ENCODE data around the gene UBR2. TPM values are rescaled to one million over a fixed set of nuclear protein-coding genes. Genes with fewer than 3 reads are reported as not detected.

The UBR2 gene
- total and polyA plus RNA-seq, 9 donors, result 13.5 to 22.6 (median 15.3) TPM

DNA sequence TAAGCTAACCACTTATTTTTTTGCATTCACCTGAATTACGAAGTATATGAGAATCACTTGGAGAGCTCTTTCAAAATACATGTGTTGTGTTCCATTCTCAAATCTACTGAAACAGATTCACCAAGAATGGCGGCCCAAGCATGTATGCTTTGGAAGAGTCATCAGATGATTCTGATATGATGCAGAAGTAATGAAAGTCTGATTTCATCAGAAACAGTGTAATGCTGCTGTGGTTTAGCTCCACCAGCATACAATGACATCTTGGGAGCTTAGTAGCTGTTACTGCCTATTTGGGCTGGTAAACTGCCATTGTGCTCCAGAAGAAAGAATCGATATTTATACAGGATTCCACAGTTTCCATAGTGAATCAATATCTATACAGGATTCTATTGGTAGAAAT, 52.9 kb downstream of the UBR2 start:
- Histone ChIP-seq H3K9me3 (replicated peaks; ENCODE audit: control insufficient read depth, low read depth, low read length) (no peaks in the 10 kb centered on the region), H3K27me3 (ENCODE audit: control insufficient read depth, insufficient read depth, low read length) (no peaks in the 10 kb centered on the region), H3K36me3 (ENCODE audit: control insufficient read depth, insufficient read depth, low read length) (peaks cover 30% of the 10 kb centered on the region), H3K4me1 (ENCODE audit: control insufficient read depth, insufficient read depth, low read length) (no peaks in the 10 kb centered on the region), H3K4me3 (ENCODE audit: low read length) (no peak overlapping the region), H3K27ac (ENCODE audit: low read length) (no peak overlapping the region)
- WGBS (ENCODE audit: insufficient coverage), result no CpG with 5 or more reads among the region's 3 CpGs
- DNase-seq, result no peak

DNA sequence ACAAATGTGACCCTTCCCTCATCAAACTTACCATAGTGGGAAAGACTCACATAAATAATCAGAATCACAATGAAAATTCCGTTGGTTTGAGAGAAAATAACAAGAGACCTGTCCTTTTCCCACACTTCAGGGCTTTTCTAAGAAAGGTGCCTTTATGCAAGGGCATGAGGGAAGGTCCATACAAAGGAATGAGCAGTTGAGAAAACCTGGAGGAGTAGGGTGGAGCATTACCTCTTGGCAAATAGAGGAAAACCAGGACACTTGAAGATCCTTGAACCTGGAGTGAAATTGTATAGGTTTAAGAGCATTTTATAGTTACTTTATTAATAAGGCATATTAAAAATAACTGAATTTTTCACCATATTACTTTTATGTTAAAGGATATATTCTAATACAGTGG, 54.3 kb downstream of the UBR2 start:
- Histone ChIP-seq H3K27me3 (ENCODE audit: control insufficient read depth, insufficient read depth, low read length) (no peaks in the 10 kb centered on the region), H3K4me1 (ENCODE audit: control insufficient read depth, insufficient read depth, low read length) (no peaks in the 10 kb centered on the region), H3K36me3 (ENCODE audit: control insufficient read depth, insufficient read depth, low read length) (peaks cover 34% of the 10 kb centered on the region), H3K4me3 (ENCODE audit: low read length) (no peak overlapping the region), H3K27ac (ENCODE audit: low read length) (no peak overlapping the region), H3K9me3 (replicated peaks; ENCODE audit: control insufficient read depth, low read depth, low read length) (no peaks in the 10 kb centered on the region)
- no peak for DNase-seq
- WGBS (ENCODE audit: insufficient coverage), result no CpG with 5 or more reads among the region's 1 CpG

DNA sequence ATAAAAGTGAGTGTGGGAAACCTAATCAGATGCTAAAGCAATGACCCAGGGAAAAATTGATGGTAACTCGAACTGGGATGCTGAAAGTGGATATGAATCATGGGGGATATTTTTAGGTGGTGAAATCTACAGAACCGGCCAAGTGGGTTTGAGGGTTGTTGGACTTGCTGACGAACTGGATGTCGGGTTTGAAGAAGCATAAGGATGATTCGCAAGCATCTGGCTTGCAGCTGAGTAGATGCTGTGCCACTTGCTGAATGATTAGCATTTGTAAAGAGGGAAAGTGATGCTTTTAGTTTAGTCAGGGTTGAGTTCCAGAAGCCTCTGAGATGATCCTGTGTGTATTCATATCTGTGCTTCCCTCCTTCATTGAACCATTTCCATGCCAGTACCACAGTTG, 54.9 kb downstream of the UBR2 start:
- H3K27me3 ChIP-seq (ENCODE audit: control insufficient read depth, insufficient read depth, low read length), result no peaks in the 10 kb centered on the region
- 72% methylated on average over 5 of the region's 5 CpGs for WGBS (ENCODE audit: insufficient coverage)
- peaks cover 36% of the 10 kb centered on the region for H3K36me3 ChIP-seq (ENCODE audit: control insufficient read depth, insufficient read depth, low read length)
- no peak overlapping the region for H3K27ac ChIP-seq (ENCODE audit: low read length)
- H3K4me1 ChIP-seq (ENCODE audit: control insufficient read depth, insufficient read depth, low read length), result no peaks in the 10 kb centered on the region
- H3K4me3 ChIP-seq (ENCODE audit: low read length), result no peak overlapping the region
- DNase-seq, result no peak
- no peaks in the 10 kb centered on the region for H3K9me3 ChIP-seq (replicated peaks; ENCODE audit: control insufficient read depth, low read depth, low read length)

DNA sequence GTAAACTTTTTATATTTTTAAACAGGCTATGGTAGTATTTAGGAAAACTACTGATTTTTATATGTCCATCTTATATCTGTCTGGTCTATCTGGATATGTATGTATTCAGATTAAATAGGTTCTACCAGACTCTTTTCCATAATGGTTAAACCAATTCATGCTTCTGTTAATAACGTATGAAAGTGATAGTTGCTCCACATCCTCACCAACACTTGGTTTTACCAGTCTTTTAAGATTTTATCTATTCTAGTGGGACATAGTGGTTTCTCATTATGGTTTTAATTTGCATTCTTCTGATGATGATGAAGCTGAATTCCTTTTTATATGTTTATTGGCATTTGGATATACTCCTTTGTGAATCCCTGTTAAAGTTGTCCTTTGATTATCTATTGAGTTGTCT, 56.1 kb downstream of the UBR2 start:
- H3K9me3 ChIP-seq (replicated peaks; ENCODE audit: control insufficient read depth, low read depth, low read length), result no peaks in the 10 kb centered on the region
- H3K27ac ChIP-seq (ENCODE audit: low read length), result no peak overlapping the region
- H3K27me3 ChIP-seq (ENCODE audit: control insufficient read depth, insufficient read depth, low read length), result no peaks in the 10 kb centered on the region
- H3K4me3 ChIP-seq (ENCODE audit: low read length), result no peak overlapping the region
- no CpG with 5 or more reads among the region's 1 CpG for WGBS (ENCODE audit: insufficient coverage)
- DNase-seq, result no peak
- H3K36me3 ChIP-seq (ENCODE audit: control insufficient read depth, insufficient read depth, low read length), result peaks cover 39% of the 10 kb centered on the region
- no peaks in the 10 kb centered on the region for H3K4me1 ChIP-seq (ENCODE audit: control insufficient read depth, insufficient read depth, low read length)

DNA sequence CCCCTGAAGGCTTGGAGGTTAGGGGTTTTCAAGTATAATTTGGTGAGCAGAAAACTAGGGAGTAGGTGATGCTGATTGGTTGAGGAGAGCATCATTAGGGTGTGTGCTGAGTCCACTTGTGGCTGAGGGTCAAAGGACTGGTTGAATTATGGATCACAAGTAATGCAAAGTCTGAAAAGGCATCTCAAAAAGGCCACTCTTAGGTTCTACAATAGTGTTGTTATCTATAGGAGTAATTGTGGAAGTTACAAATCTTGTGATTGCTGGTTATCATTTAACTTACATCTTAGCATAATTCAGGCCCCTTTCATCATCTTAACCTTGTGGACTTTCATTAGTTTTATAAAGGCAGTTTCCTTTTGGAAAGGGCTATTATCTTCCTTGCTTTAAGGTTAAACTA, 60.8 kb downstream of the UBR2 start:
- Histone ChIP-seq H3K4me3 (ENCODE audit: low read length) (no peak overlapping the region), H3K27me3 (ENCODE audit: control insufficient read depth, insufficient read depth, low read length) (no peaks in the 10 kb centered on the region), H3K27ac (ENCODE audit: low read length) (no peak overlapping the region), H3K4me1 (ENCODE audit: control insufficient read depth, insufficient read depth, low read length) (no peaks in the 10 kb centered on the region), H3K36me3 (ENCODE audit: control insufficient read depth, insufficient read depth, low read length) (peaks cover 34% of the 10 kb centered on the region), H3K9me3 (replicated peaks; ENCODE audit: control insufficient read depth, low read depth, low read length) (no peaks in the 10 kb centered on the region)
- no peak for DNase-seq

DNA sequence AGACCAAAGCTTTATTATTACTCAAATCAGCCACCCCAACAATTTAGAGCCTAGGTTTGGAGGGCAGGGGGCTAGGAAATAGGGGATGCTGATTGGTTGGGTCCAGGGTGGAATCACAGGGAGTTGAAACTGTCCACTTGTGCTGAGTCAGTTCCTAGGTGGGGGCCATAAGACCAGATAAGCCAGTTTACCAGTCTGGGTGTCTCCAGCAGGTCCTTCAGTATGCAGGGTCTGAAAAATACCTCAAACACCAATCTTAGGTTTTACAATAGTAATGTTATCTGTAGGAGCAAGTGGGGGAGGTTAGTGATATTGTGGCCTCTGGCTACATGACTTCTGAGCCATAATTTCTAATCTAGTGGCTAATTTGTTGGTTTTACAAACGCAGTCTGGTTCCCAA, 63.2 kb downstream of the UBR2 start:
- no peaks in the 10 kb centered on the region for H3K9me3 ChIP-seq (replicated peaks; ENCODE audit: control insufficient read depth, low read depth, low read length)
- H3K4me3 ChIP-seq (ENCODE audit: low read length), result no peak overlapping the region
- no peak overlapping the region for H3K27ac ChIP-seq (ENCODE audit: low read length)
- H3K36me3 ChIP-seq (ENCODE audit: control insufficient read depth, insufficient read depth, low read length), result peaks cover 34% of the 10 kb centered on the region
- H3K4me1 ChIP-seq (ENCODE audit: control insufficient read depth, insufficient read depth, low read length), result no peaks in the 10 kb centered on the region
- no peak for DNase-seq
- WGBS (ENCODE audit: insufficient coverage), result no CpG with 5 or more reads among the region's 1 CpG
- H3K27me3 ChIP-seq (ENCODE audit: control insufficient read depth, insufficient read depth, low read length), result no peaks in the 10 kb centered on the region

DNA sequence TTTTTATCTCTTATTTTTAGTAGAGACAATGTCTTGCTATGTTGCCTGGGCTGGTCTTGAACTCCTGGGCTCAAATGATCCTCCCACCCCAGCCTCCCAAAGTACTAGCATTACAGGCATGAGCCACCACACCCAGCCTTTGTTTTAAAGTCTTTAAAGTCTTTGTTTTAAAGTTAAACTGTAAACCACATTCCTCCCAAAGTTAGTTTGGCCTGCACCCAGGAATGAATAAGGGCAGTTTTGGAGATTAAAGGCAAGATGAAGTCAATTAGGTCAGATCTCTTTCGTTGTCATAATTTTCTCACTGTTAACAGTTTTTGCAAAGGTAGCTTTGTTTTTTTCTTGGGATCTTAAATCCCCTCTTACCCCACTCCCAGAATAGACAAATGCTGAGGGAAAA, 63.8 kb downstream of the UBR2 start:
- no peaks in the 10 kb centered on the region for H3K27me3 ChIP-seq (ENCODE audit: control insufficient read depth, insufficient read depth, low read length)
- no peak overlapping the region for H3K4me3 ChIP-seq (ENCODE audit: low read length)
- H3K9me3 ChIP-seq (replicated peaks; ENCODE audit: control insufficient read depth, low read depth, low read length), result no peaks in the 10 kb centered on the region
- WGBS (ENCODE audit: insufficient coverage), result no CpG with 5 or more reads among the region's 1 CpG
- no peak overlapping the region for H3K27ac ChIP-seq (ENCODE audit: low read length)
- DNase-seq, result no peak
- H3K36me3 ChIP-seq (ENCODE audit: control insufficient read depth, insufficient read depth, low read length), result peaks cover 30% of the 10 kb centered on the region
- no peaks in the 10 kb centered on the region for H3K4me1 ChIP-seq (ENCODE audit: control insufficient read depth, insufficient read depth, low read length)

DNA sequence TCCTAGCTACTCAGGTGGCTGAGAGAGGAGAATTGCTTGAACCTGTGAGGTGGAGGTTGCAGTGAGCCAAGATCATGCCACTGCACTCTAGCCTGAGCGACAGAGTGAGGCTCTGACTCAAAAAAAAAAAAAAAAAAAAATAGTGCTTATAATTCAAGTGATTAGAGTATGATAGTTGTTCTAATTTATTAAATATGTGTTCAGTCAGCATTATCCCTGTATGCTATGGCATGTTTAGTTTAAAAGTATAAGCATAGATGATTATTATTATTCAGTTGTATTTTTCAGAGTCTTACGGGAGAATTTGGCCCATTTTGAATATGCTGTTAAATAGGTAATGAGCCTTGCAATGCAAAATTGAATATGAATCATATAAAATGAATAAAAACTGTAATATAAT, 64.8 kb downstream of the UBR2 start:
- no peak for DNase-seq
- Histone ChIP-seq H3K27ac (ENCODE audit: low read length) (no peak overlapping the region), H3K4me3 (ENCODE audit: low read length) (no peak overlapping the region), H3K36me3 (ENCODE audit: control insufficient read depth, insufficient read depth, low read length) (peaks cover 36% of the 10 kb centered on the region), H3K27me3 (ENCODE audit: control insufficient read depth, insufficient read depth, low read length) (no peaks in the 10 kb centered on the region), H3K4me1 (ENCODE audit: control insufficient read depth, insufficient read depth, low read length) (no peaks in the 10 kb centered on the region), H3K9me3 (replicated peaks; ENCODE audit: control insufficient read depth, low read depth, low read length) (no peaks in the 10 kb centered on the region)
- 100% methylated on average over 1 of the region's 2 CpGs for WGBS (ENCODE audit: insufficient coverage)

DNA sequence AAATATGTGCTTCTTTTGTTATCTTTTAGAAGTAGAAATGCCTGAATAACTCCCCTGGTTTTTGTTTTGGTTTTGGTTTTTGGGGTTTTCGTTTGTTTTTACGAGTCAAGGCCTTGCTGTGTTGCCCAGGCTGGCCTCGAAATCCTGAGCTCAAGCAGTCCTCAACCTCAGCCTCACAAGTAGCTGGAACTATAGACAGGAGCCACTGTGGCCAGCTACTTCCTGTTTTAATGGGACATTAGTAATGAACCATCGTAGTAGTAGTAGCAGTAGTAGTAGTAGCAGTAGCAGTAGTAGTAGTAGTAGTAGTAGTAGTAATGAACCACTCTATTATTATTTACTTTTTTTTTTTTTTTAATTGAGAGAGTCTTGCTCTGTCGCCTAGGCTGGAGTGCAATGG, 66.0 kb downstream of the UBR2 start:
- 100% methylated on average over 1 of the region's 5 CpGs for WGBS (ENCODE audit: insufficient coverage)

DNA sequence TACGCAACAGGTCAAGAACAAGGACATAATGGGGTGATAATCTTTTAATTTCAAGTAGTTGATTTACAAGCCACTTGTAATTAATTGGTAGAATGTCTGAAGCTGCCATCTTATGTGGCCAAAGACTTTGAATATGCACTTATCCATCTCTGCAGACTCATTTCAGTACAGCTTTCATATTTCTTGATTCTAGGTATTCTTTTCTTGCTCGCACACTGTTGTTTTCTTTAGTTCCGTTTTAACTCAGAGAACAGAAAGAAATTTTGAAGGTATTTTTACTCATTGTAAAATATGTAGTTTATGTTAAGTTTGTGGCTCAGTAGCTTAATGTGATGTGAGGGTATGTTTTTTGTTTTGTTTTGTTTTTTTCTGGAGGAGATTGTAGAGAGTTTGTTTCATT, 73.9 kb downstream of the UBR2 start:
- no CpG with 5 or more reads among the region's 3 CpGs for WGBS (ENCODE audit: insufficient coverage)
- H3K27ac ChIP-seq (ENCODE audit: low read length), result no peak overlapping the region
- H3K27me3 ChIP-seq (ENCODE audit: control insufficient read depth, insufficient read depth, low read length), result no peaks in the 10 kb centered on the region
- DNase-seq, result no peak
- H3K36me3 ChIP-seq (ENCODE audit: control insufficient read depth, insufficient read depth, low read length), result peaks cover 34% of the 10 kb centered on the region
- no peaks in the 10 kb centered on the region for H3K9me3 ChIP-seq (replicated peaks; ENCODE audit: control insufficient read depth, low read depth, low read length)
- no peaks in the 10 kb centered on the region for H3K4me1 ChIP-seq (ENCODE audit: control insufficient read depth, insufficient read depth, low read length)
- H3K4me3 ChIP-seq (ENCODE audit: low read length), result no peak overlapping the region

More for the DNA sequence above, 66.0 kb downstream of the UBR2 start:
- Histone ChIP-seq H3K36me3 (ENCODE audit: control insufficient read depth, insufficient read depth, low read length) (peaks cover 33% of the 10 kb centered on the region), H3K27ac (ENCODE audit: low read length) (no peak overlapping the region), H3K9me3 (replicated peaks; ENCODE audit: control insufficient read depth, low read depth, low read length) (no peaks in the 10 kb centered on the region), H3K27me3 (ENCODE audit: control insufficient read depth, insufficient read depth, low read length) (no peaks in the 10 kb centered on the region), H3K4me1 (ENCODE audit: control insufficient read depth, insufficient read depth, low read length) (no peaks in the 10 kb centered on the region), H3K4me3 (ENCODE audit: low read length) (no peak overlapping the region)
- DNase-seq, result no peak

DNA sequence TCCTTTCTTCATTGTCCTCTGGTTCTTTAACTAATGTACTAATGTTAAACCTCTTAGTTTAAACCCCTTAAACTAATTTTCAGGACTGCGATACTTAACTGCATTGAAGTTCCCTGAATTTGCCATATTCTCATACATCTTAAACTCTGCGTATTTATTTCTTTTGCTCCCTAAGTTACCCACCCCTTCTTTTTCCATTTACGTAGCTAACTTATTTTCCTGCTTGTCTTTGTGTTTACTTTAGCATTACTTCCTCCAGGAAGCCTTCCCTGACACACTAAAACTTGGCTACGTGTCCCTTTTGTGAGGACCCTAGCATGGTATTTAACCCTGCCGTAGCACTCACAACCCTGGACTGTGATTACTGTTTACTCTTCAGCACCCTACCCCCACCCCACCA, 79.0 kb downstream of the UBR2 start:
- Histone ChIP-seq H3K27me3 (ENCODE audit: control insufficient read depth, insufficient read depth, low read length) (no peaks in the 10 kb centered on the region), H3K27ac (ENCODE audit: low read length) (no peak overlapping the region), H3K4me3 (ENCODE audit: low read length) (no peak overlapping the region), H3K9me3 (replicated peaks; ENCODE audit: control insufficient read depth, low read depth, low read length) (no peaks in the 10 kb centered on the region), H3K36me3 (ENCODE audit: control insufficient read depth, insufficient read depth, low read length) (peaks cover 37% of the 10 kb centered on the region), H3K4me1 (ENCODE audit: control insufficient read depth, insufficient read depth, low read length) (no peaks in the 10 kb centered on the region)
- WGBS (ENCODE audit: insufficient coverage), result 88% methylated on average over 5 of the region's 5 CpGs
- DNase-seq, result no peak
